Hepatocyte (in vitro differentiated cells): ENCODE measurements around the gene PCGF3. TPM values are rescaled to one million over a fixed set of nuclear protein-coding genes. Genes with fewer than 3 reads are reported as not detected.
A peak's percentile ranks its signal among the peaks of the same experiment; 100 is the strongest.

Source experiments
- DNase-seq: peaks from one replicate; pipeline ENCODE4 v3.0.0-alpha.2; 2016; ENCODE audit warnings: low spot score
- H2AFZ ChIP-seq: fragments of 200-600 bp; sonication (generic); 2 replicates; pipeline ENCODE4 v1.6.0; 2016; ENCODE audit warnings: antibody characterized with exemption, mild to moderate bottlenecking
- H3K27ac ChIP-seq: fragments of 200-600 bp; sonication (generic); 2 replicates; pipeline ENCODE4 v1.5.1; 2016; ENCODE audit warnings: mild to moderate bottlenecking
- H3K27me3 ChIP-seq: fragments of 200-600 bp; sonication (generic); 2 replicates; pipeline ENCODE4 v1.6.1; 2016
- H3K36me3 ChIP-seq: fragments of 200-600 bp; sonication (generic); replicated peaks from 2 replicates; pipeline ENCODE4 v1.5.1; 2016; ENCODE audit warnings: low read depth; ENCODE audit not compliant: insufficient read depth
- H3K4me1 ChIP-seq: fragments of 200-600 bp; sonication (generic); 2 replicates; pipeline ENCODE4 v1.5.1; 2016; ENCODE audit warnings: mild to moderate bottlenecking, moderate library complexity; ENCODE audit not compliant: insufficient read depth
- H3K4me2 ChIP-seq: fragments of 200-600 bp; sonication (generic); 2 replicates; pipeline ENCODE4 v1.6.0; 2016
- H3K4me3 ChIP-seq: fragments of 200-600 bp; sonication (generic); 2 replicates; pipeline ENCODE4 v1.5.1; 2016; ENCODE audit warnings: mild to moderate bottlenecking
- H3K79me2 ChIP-seq: fragments of 200-600 bp; sonication (generic); 2 replicates; pipeline ENCODE4 v1.6.0; 2017; ENCODE audit warnings: mild to moderate bottlenecking
- H3K9me2 ChIP-seq: fragments of 200-600 bp; sonication (generic); replicated peaks from 2 replicates; pipeline ENCODE4 v1.6.0; 2017; ENCODE audit warnings: mild to moderate bottlenecking; ENCODE audit not compliant: insufficient read depth
- H3K9me3 ChIP-seq: fragments of 200-600 bp; sonication (generic); 2 replicates; pipeline ENCODE4 v1.5.1; 2016; ENCODE audit warnings: low read depth, mild to moderate bottlenecking
- H4K20me1 ChIP-seq: fragments of 200-600 bp; sonication (generic); 2 replicates; pipeline ENCODE4 v1.6.0; 2016; ENCODE audit warnings: mild to moderate bottlenecking; ENCODE audit not compliant: insufficient read depth, poor library complexity, severe bottlenecking
- EZH2 ChIP-seq: fragments of 200-600 bp; sonication (generic); IDR thresholded peaks from 2 replicates; pipeline ENCODE4 v1.6.1; 2016; ENCODE audit warnings: antibody characterized with exemption, mild to moderate bottlenecking, borderline replicate concordance
- EZH2phosphoT487 ChIP-seq: fragments of 200-600 bp; sonication (generic); IDR thresholded peaks from one replicate; pipeline ENCODE4 v1.6.1; 2018; ENCODE audit warnings: antibody characterized with exemption, mild to moderate bottlenecking, low read depth, moderate library complexity; ENCODE audit not compliant: unreplicated experiment, severe bottlenecking
- WGBS: methylation state at CpG from one replicate; pipeline ENCODE4 v1.1.6; 2016; ENCODE audit warnings: low lambda C conversion rate; ENCODE audit errors: missing lambda C conversion rate; 5-methylcytosine and 5-hydroxymethylcytosine counted together
- polyA plus RNA-seq: library from polyadenylated mRNA; unstranded; fragments of >200 nt; fragmentation: Nextera tagmentation; extraction: Ambion mirVana; gene quantifications from 2 replicates; pipeline ENCODE4 v1.2.1, GENCODE V29; 2016
- total RNA-seq: library from RNA; depleted of rRNA; stranded (reverse); fragments of >200 nt; gene quantifications from 2 replicates; pipeline ENCODE4 v1.2.3, GENCODE V29; 2014
- TF ChIP-seq, protein P1 (sequence below): fragments of 200-600 bp; sonication (generic); IDR thresholded peaks from 2 replicates; pipeline ENCODE4 v1.5.1; 2016; ENCODE audit warnings: antibody characterized with exemption, mild to moderate bottlenecking; ENCODE audit not compliant: poor library complexity

The PCGF3 gene
- total and polyA plus RNA-seq, 2 experiments from 2014 or later = 21.8 to 43.5 TPM

DNA sequence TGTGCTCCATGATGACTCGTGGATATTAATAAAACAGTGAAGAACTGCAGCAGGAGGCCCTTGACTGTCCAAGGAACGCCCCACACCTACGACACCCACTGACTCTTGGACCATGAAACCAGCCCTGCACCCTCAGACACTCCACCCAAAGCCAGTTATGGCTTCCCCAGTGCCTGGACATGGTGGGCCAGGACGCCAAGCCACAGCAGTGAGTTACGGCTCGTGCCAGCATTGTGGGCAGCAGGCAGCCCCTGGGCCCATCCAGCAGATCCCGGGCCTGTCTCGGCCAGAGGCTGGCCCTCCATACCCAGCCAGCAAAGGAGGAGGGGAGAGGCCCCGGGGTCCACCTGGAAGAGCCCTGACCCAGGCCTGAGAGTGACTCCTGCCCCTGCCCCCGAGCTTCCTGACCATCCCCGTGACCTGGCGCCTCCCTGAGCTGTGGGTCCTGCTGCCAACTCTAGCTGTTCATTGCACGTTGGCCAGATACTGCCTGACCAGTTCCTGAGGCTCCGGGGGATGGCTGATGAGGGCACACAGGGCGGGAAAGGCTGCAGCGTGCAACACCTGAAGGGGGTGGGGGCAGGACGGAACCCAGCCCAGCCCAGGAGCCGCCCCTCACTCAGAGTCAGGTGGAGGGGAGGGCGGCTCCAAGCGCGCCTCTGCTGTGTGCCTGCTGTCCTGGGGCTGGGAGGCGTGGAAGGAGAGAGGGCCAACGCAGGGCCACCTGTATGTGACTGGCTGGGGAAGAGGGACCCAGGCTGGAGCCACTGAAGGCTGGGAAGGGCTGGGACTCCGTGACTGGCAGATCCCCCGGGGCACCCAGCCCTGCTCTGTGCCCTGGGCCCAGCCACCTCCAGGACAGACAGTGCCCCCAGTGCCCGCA, 17.4 kb upstream of the PCGF3 start:
- 77% methylated on average over 24 of the region's 26 CpGs for WGBS
- DNase-seq = no peak
- peak overlapping the region; percentile 68 for H3K27ac ChIP-seq
- peak overlapping the region; percentile 84 for H3K4me2 ChIP-seq
- H3K27me3 ChIP-seq = no peaks in the 10 kb centered on the region
- H3K4me1 ChIP-seq = peaks cover 36% of the 10 kb centered on the region
- H3K9me3 ChIP-seq = no peaks in the 10 kb centered on the region
- no peaks in the 10 kb centered on the region for H3K79me2 ChIP-seq
- H3K9me2 ChIP-seq = no peaks in the 10 kb centered on the region
- H4K20me1 ChIP-seq = no peaks in the 10 kb centered on the region
- no peak for TF ChIP-seq EZH2
- TF ChIP-seq EZH2phosphoT487 = no peak
- TF ChIP-seq, protein P1, sequence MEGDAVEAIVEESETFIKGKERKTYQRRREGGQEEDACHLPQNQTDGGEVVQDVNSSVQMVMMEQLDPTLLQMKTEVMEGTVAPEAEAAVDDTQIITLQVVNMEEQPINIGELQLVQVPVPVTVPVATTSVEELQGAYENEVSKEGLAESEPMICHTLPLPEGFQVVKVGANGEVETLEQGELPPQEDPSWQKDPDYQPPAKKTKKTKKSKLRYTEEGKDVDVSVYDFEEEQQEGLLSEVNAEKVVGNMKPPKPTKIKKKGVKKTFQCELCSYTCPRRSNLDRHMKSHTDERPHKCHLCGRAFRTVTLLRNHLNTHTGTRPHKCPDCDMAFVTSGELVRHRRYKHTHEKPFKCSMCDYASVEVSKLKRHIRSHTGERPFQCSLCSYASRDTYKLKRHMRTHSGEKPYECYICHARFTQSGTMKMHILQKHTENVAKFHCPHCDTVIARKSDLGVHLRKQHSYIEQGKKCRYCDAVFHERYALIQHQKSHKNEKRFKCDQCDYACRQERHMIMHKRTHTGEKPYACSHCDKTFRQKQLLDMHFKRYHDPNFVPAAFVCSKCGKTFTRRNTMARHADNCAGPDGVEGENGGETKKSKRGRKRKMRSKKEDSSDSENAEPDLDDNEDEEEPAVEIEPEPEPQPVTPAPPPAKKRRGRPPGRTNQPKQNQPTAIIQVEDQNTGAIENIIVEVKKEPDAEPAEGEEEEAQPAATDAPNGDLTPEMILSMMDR = no peak
- no peak overlapping the region for H3K4me3 ChIP-seq
- no peaks in the 10 kb centered on the region for H3K36me3 ChIP-seq
- H2AFZ ChIP-seq = peak overlapping the region; percentile 55

DNA sequence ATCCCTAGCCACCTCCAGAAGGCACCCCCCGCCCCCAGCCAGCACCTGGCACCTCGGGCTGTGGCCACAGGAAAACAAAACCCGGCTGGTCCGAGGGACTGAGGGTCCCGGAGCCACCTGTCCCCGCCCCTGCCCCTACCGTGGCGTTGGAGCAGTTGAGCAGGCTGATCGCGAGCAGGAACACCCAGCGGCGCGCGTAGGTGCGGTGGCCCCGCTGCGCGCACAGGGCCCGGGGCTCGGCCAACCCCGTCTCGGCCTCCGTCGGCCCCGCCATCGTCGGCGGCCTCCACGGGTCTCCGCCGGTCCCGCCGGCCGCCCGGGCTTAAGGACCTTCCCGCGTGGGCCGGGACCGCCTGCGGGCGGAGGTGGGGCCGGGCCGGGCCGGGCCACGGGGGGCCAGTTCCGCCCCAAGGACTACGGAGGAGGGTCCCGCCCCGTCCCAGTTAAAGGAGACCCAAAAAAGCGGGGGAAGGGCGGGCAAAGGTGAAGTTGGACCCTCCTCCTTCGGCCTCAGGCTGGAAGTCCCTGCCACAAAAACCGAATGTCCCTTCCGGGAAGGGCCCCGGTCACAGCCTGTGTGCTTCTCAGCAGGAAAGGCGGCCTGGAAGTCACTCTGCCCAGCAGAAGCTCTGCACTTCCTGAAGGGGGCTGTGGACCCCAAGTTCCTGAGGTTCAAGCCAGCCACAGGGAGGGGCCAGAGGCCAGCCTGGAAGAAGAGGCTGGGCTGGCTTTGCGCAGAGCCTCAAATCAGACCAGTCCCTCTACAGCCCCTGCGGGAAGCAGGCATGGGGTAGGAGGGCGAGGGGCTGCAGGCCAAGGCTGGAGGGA, 16.6 kb upstream of the PCGF3 start, which contains the start of gene SLC49A3:
TSS of gene SLC49A3 (minus strand) at position 298 of the 828 bp plus-strand sequence. CDS start at position 274, 24 bp downstream.
- H3K9me3 ChIP-seq = no peaks in the 10 kb centered on the region

DNA sequence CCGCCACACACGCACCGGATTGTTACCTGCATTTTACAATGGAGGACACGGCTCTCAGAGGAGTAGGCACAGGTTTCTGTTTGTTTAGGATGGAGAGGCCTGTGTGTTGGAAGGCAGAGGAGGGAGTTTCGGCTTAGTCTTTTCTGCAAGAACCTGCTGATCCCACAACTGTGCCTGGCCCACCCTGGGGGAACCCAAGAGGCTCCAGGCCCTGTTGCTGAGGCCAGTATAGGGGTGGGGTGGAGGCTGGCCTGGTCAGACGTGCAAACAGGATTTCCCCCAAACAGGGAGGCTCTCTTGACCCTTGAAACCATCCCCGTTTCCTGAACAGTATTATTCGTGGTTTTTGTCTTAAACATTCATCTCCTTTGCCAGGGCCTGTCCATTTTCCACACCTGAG, 15.9 kb upstream of the PCGF3 start:
- WGBS = 74% methylated on average over 8 of the region's 8 CpGs
- no peaks in the 10 kb centered on the region for H4K20me1 ChIP-seq
- no peaks in the 10 kb centered on the region for H3K27me3 ChIP-seq
- H3K4me2 ChIP-seq = peak overlapping the region; percentile 84
- no peaks in the 10 kb centered on the region for H3K9me2 ChIP-seq
- H3K9me3 ChIP-seq = no peaks in the 10 kb centered on the region
- H3K27ac ChIP-seq = peak overlapping the region; percentile 68
- no peak for TF ChIP-seq EZH2
- no peak for TF ChIP-seq EZH2phosphoT487
- TF ChIP-seq, protein P1 = no peak
- DNase-seq = no peak
- H3K4me3 ChIP-seq = no peak overlapping the region
- peaks cover 30% of the 10 kb centered on the region for H3K4me1 ChIP-seq
- H3K36me3 ChIP-seq = no peaks in the 10 kb centered on the region
- peak overlapping the region; percentile 55 for H2AFZ ChIP-seq
- H3K79me2 ChIP-seq = no peaks in the 10 kb centered on the region

More for the DNA sequence above, 16.6 kb upstream of the PCGF3 start, which contains the start of gene SLC49A3:
- peak; percentile 53 for DNase-seq
- peak within 1 kb of the TSS; percentile 38 for H3K4me3 ChIP-seq
- peaks cover 31% of the 10 kb centered on the region for H3K4me1 ChIP-seq
- no peaks in the 10 kb centered on the region for H3K27me3 ChIP-seq
- H3K79me2 ChIP-seq = no peaks in the 10 kb centered on the region
- TF ChIP-seq, protein P1 = no peak
- no peak for TF ChIP-seq EZH2
- no peaks in the 10 kb centered on the region for H3K9me2 ChIP-seq
- H3K36me3 ChIP-seq = no peaks in the 10 kb centered on the region
- 26% methylated on average over 34 of the region's 59 CpGs for WGBS
- no peaks in the 10 kb centered on the region for H4K20me1 ChIP-seq
- peak within 1 kb of the TSS; percentile 84 for H3K4me2 ChIP-seq
- H3K27ac ChIP-seq = peak within 1 kb of the TSS; percentile 68
- peak within 1 kb of the TSS; percentile 55 for H2AFZ ChIP-seq
